RPMI7951 (cell line): Measurements from ENCODE around the gene PVALB. TPM values are rescaled to one million over a fixed set of nuclear protein-coding genes. Genes with fewer than 3 reads are reported as not detected.

Experiments
- DNase-seq: peaks from one replicate; pipeline ENCODE4 v3.0.0-alpha.2; 2012; ENCODE audit warnings: low read depth
- total RNA-seq: library from RNA; depleted of rRNA; stranded (reverse); fragments of >200 nt; shearing (Covaris generic); gene quantifications from 2 replicates; pipeline ENCODE4 v1.2.3, GENCODE V29; 2014

Gene PVALB
- total RNA-seq, 1 experiment from 2014 or later = not detected

DNA sequence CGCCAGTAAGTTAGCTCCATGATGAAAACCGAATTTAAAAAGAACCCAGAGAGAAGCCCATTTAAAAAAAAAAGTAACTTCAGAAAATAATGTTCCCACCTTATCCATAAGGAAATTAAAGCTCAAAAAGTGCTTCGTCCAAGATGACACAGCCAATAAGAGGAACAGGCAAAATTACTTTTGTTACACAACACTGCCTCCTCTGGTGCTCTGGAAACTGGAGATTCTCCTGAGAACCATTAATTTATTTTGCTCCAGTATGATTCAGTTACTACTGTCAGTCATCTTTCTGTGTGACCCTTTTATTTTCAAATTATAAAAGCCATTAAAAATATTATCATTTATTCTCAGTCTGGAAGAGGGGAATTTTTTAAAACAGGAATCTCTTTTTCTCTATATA lies 42.9 kb downstream of the PVALB start:
- DNase-seq = peak; percentile 41

DNA sequence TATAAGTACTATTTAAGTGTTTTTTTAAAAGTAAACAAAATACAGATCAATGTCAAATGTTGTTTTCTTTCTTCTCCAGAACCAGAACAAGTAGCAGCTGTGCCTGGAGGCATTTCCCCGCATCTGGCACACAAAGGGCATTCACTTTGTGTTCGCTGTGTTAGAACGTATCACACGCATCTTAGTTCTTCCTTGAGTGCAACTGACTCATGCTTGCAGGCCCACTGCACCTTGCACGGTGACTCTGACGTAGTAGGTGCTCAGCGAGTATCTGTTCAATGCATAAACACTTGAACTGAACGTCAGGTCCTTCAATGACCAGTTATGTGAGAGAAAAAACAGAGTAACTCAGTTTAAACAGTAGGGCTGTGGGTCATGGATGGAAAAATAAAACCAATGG lies 44.4 kb downstream of the PVALB start:
- no peak for DNase-seq

DNA sequence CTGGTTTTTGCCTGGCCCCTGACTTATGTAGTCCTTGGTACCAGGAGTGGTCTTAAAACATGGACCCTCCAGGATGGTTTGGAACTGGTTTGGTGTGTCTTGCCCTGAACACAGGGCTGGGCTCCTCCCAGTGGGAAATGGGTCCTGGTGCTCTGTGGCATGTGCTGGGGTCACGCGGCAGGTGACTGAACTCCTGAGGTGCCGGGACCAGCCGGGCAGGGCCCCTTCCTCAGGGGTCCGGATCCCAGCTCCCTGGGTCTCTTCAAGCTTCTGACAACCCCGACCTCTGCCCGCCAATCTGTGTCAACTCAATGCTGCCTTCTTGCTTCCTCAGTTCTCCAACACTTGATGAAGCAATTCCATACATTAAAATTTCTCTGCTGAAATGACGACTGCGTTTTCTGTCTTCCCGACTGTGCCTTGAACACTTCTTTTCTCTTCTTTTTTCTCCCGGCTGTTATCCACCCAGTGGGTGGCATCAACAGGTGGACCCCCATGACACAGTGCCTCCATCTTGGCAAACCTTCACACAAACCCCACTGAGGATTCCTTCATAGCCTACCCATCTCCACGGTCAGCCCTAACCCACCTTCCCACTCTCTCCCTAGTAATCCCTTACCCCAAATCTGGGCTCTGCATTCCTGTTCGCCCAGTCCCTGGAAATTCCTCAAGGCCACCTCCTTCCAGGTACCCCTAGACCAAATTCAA lies 45.3 kb downstream of the PVALB start:
- no peak for DNase-seq

DNA sequence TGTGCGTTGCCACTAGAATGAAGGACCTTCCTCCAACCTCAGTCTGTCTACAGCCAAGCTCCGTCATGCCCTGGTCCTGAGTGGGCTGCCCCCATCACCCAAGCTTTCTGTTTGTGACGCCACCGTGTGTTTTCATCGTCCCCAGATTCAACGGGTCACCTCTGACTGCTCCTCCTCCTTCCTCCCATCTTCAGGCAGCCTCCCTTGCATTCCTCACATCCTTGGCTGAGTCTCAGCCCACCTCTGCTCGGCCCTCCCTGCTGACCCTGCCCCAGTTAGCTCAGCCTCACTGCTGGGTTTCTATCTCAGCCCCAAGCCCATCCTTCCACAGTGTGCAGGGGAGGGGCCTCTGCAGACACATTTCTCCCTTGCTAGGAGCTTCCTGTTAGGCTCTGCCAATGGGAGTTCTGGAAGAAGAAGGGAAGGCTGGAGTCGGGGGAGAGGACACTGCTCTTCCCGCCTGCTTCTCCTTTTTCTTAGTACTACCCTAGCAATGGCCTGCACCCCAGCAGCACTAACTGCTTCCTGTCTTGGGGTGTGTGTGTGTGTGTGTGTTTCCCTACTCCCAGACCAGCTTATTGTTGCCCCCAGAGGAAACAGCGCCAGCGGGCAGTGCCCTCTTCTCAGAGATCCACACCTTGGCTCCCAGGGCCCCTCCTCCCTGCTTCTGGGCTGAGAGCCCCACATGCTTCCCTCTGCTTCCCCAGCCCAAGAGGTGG lies 46.2 kb downstream of the PVALB start:
- DNase-seq = no peak

DNA sequence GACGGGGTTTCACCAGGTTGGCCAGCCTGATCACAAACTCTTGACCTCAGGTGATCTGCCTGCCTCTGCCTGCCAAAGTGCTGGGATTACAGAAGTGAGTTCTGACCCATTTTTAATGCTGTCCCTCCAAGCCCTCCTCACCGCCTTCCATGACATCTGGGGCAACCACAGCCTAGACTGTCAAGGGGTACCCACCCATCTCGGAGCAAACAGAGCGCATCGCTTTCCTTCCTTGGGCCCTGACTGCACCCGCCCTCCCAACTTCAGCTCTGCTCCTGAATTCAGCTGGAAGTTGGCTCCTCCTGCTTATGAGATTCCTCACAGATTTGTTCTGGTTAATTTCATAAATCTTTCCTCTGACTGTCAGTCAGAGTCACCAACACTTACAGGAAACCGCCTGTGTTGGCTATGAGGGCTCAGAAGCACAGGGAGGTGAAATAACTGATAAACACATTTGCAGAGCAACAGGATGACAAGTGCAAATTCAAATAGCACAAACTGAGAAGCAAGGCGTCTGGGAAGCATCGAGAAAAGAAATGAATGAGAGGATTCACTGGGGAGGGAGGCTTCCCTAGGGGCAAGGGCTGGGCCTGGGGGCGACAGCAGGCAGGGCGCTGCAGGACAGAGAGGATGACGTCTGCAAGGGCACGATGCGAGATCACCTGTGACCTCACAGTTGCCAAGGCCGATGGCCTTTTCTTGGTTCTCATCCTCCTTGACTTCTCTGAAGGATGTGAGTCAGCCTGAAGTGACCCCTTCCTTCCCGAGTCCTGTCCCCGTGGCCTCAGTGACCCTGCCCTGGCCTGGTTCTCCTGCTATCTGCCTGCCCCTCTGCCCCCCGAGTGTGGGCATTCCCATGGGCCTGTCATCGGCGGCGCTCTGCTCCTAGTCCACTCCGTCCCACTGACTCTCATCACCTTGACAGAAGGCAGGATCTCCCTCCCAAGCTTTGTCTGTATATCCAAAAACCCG lies 47.0 kb downstream of the PVALB start:
- no peak for DNase-seq

DNA sequence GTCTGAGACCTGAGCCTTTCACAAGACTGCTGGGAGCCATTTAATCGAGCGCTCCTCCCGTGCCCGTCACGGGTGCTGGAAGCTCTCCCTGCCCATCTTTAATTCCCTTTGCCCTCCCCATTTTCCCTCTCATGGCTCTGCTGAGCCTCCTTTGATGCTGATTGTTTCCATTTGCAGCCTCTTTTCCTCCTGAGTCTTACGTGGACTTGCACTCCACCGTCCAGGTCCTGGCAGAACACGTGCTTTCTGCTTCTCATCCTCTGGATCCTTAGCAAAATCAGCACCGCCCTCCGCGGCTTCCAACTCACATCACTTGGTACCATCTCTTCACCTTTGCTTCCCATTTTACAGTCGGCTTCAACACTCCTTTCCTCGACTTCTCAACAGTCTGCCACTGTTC lies 48.2 kb downstream of the PVALB start:
- no peak for DNase-seq

DNA sequence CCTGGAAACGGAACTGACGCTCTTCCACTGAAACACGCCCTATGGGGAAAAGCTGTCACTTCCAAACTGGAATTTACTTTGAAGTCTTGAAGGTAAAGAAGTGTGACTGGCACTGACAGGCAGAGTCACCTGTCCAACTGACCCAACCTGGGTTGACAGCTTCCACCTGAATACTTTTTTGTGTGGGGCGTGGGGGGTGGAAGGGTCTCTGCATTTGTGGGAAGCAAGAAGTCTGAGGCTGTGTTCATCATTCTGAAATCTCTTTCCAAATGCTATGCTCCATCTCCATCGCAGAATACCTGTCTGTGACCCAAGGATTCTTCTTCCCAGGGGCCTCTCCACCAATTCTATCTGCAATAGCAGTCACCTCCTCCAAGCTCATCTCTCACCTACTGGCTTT lies 48.7 kb downstream of the PVALB start:
- DNase-seq = no peak

DNA sequence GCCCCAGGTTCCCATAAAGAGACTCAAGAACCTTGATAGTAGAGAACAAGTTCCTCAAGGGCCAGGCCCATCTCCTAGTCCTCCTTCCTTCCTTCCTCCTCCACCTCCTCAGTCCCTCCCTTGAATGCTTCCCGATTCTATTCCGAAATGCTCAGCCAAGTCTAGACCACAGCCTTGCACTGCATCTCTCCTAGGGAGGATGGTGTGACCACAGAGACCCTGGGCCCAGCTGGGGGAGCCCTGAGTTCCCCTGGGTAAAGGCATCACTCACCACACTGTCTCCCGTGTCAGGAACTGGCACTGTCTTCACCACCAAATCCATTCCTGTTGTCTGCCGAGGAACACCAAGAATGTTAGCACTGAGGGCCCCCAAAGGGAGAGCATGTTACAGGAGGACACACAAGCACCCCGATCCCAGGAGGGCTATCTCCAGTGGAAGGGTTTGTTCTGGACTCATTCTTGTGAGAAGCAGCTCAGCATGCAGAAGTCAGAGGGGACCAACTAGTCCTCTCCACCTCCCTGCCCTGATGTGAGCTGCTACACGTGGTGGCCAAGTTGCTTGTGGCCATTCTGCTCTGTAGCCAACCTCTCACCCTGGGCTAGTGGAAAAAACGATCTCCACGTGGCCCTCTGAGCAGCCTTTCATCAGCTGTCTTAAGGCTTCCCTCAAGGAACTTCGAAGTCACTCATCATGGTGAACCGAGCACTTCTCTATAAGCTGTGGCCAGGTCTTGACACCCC lies 49.6 kb downstream of the PVALB start:
- no peak for DNase-seq

DNA sequence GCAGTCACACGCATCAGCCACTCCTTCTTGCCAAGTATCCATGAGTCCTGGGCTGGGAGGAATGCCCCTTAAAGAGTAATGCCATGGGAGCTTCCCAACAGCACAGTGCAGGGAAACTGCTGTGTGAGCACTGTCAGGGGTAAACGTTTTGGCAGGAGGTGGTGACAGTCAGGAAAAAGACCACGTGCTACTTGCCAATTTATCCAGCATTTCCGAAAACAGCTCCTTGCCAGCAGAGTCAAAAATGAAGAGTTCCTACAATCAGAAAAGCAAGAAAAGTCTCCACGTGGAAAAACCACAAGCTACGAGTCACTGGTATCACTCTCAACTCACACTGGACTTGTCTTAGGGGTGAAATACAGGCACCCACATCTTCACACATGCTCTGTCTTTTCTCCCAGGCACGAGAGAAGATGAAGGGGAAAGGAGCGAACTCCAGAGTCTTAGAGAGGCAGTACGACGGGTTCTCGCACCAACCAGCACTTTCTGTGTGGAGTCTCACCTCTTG lies 50.8 kb downstream of the PVALB start:
- peak; percentile 25 for DNase-seq

DNA sequence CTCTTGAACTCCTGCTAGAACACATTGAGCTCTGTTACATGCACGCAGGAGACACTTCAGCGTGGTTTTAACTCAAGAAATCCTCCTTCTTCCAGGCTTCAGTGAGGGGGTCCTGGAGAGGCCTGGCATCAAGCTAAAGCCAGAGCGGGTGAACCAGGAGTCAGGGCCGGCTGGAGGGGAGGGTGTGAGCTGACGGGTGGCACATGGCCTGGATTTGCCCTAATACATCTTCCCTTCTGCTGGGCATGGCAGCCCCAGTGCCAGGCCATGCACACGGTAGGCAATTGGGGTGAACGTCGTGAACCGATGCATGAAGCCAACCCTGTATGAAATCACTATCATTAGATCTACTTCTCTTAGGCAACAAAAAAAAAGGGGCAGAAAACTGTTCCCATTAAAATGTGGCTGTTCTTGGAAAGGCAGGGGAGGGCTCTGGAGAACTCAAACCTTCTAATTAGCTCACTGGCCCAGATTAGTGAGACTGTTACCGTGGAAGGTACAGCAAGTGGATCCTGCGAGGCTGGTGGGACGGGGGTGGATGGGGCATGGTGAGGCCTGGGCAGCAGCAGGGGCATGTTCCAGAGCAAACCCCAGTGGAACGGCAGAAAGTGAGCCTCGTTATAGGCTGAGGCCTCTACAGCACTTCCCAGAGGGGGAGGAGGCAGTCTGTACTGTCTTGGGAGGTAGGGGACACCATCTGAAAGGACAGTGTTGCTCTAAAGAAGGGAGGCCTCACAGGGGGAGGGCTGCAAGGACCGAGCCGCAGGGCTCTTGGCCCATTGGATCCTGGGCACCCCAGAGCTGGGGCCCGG lies 51.5 kb downstream of the PVALB start:
- DNase-seq = no peak

DNA sequence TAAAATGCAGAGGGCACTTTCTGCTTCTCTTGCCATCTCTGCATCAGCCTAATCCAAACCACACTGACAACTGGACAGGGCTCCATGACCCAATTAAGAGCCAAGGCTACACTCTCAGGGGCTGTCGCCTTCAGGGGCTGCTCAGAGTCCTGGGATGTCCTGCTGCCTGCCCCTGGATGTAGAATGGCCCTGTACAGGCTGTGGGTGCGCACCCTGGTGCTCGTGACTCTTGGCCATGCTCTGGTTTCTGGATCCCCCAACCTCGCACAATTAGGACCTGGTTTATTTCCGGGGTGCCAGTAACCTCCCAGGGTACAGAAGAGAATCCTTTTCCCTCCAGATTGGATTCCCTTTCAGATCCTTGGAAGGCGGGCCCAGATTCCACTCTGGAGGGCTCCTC lies 52.2 kb downstream of the PVALB start:
- no peak for DNase-seq

DNA sequence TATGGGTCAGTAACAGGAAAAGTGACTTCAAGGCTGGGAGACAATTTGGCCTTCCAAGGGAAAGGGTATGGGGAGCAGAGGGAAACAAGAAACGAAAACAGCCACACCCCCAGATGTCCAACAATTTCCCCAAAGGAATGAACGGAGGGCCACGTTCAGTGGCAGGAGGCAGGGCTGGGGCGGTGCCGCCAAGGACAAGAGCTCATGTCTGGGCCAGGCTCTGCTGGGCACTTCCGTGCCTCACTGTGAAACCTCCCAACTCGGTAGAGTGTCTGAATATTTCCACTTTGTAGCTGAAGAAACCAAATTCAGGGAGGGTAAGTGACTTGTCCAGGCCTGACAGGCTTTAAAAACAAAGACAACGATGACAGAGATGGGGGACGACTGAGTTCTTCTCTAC lies 52.8 kb downstream of the PVALB start:
- DNase-seq = no peak

DNA sequence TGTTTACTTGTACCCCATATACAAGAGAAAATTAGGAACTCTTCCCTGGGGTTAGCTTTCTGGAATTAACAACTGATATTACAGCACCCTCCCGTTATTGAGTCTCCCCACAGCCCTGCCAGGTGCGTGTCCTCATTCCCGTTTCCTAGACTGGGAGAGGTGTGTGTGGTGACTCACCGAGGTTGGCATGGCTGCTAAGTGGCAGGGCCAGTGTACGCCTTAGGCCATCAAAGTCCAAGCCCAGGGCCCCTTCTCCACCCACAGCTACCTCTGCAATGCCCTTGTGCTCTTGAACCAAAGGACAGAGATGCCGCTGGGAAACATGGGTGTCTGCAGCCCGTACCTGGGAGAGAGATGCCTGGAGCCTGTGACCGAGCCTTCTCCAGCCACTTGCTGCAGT lies 53.3 kb downstream of the PVALB start:
- DNase-seq = no peak

DNA sequence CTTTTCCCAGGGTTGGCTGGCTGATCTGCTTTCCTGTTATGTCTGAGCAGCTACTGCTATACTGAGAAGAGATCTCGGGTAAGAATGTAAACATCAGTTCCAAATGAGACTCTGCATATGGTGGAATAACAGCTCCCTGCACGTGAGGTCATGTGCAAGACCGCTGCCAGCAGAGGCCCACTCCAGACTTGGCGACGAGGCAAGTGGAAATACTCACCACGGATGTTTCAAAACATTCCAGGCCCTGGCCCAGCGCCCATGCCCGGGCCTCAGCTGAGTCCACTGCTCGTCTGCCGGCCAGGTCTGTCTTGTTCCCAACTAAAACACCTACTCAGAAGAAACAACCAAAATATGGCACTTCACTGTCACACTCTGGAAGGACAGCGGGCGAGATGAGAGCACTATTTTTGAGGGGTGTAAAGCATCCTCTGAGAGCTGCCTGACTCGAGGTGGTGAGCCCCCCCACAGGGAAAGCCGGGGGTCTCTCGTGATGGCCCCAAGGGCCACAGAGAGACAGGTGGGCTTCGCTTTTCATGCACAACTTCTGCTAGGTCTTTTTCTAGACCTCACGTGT lies 54.1 kb downstream of the PVALB start:
- DNase-seq = no peak

DNA sequence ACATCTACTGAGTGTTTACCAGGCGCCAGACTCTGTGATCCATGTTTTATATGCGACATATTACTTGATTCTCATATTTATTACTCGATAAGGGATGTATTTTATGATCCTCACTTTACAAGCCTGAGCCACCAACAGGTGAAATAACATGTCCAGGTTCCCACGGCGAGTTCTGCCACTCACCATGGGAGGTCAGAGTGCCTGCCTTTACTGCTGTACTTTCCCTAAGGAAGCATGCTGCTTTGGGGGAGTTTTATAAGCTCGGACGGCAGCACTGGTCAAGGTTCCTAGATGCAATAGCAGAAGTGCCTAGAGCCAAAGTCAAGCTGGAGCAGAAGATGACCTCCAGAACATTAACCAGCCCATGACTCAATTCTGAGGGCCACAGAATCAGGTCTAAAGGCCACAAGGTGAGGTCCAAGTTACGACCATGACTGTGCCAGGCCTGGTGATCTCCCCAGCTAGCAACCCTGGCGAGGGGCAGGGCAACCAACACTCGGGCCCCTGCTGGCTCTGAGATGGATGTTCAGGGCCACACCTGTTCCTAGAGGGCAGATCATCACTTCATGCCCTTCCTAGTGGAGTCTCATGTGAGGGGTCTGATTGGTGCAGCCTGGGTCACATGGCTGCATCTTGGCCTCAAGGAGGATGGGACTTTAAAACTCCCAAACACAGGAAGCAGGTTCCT lies 55.1 kb downstream of the PVALB start:
- DNase-seq = no peak

DNA sequence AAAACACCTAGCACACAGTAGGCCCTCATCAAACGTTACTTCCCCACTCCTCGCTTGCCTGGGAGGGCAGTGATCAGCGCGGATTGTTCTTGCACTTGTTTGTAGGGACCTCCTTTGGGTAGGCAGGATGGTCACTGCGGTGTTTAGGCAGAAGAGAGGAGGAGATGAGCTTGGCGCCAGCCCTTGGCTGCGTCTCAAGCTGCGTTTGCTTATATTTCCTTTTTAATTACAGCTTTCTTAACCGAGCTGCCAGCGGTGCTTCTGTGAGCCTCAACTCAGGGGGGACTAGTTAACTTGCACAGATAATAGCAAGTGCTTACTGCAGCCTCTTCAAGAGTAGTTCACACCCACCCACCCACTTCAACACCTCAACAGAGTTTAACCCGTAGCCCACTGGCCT lies 56.0 kb downstream of the PVALB start:
- DNase-seq = no peak

DNA sequence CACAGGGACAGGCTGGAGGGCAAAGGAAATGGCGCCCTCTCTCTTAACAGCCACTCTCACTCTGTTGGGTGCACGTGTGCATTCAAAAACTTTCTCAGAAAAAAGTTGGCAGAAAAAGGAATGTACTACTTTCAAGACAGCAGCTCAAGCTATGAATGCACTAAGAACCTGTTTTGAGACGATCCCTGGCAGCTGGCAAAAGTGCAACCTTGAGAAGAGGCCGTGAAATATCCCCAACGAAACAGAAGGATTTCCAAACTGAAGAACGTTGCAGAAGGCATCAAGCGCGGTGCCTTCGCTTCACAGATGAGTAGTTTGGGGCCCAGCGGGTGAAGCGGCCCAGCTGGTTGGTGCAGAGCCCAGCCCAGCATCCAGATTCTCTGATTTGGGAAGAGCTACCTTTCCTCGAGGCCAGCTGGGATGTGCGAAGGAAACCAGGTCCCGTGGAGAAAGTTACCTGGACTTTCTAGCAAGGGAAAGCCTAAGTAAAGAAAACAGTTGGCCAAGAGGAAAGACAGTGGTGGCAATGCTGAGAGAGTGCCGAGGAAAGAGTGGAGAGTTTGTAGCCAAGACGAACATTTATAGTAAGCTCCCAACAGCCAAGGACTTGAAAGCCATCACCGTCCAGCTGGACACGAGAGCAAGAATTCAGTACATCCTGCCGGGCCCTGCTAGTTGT lies 57.2 kb downstream of the PVALB start:
- DNase-seq = no peak

DNA sequence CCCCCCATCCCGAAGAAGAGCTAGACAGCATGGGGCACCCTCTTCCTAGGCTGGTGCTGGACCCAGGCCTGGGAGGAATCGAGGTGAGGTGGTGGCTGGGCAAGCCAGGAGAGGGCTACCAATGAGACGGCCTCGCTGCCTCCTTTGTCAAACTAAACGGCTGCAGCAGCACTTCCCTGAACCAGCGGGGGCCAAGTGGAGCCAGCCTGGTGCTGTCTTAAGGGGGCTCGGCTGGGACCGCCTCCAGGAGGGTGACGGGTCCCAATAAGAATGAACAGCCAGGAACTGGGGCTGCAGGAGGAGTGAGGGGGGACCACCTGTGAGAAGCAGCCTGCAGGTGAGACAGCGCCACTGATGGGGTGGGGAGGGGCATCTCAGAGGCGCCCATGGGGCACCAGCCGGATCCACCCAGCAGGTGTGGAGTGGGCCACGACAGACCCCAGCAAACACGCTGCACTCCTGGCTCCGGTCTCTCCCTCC lies 58.0 kb downstream of the PVALB start:
- no peak for DNase-seq

DNA sequence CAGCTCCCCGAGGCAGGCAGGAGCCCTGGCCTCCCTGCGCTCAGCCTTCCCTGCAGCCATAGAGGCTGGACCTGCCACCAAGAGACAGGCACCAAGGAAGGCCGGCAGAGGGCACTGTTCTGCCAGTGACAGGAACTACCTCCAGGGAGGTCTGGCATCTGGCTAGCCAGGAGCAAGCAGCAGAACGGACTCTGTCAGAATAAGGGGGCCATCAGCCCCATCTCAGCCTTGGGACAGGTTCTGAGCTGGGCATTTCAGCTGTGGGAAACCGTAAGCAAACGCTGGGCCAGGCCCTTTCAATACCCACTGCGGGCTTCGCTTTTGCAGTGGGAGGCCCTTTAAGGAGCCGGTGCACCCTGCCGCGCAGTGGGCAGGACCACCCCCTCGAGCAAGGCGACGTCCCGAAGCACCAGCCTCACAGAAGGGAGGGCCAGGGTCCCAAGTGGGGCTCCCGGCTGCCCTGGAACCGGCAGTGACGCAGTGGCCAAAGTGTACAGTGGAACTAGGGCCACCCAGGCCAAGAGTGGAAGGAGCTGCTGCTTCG lies 59.1 kb downstream of the PVALB start:
- DNase-seq = peak; percentile 55
